AG10803 (cell line): ENCODE results near the gene BCL11A.
A peak's percentile ranks its signal among the peaks of the same experiment; 100 is the strongest.

ENCODE experiments used
- DNase-seq: peaks from one replicate; pipeline ENCODE4 v3.0.0; 2010; ENCODE audit warnings: low read depth
- H3K4me3 ChIP-seq: 2 replicates; pipeline ENCODE4 v1.5.1; 2011; ENCODE audit warnings: mild to moderate bottlenecking, low read length, control low read depth
- CTCF ChIP-seq: conservative IDR thresholded peaks from 2 replicates; pipeline ENCODE4 v1.5.1; 2011; ENCODE audit warnings: mild to moderate bottlenecking, low read length, control low read depth, inconsistent platforms

Gene BCL11A

GRCh38 chr2:60550178-60550983, 3.1 kb downstream of the BCL11A start:
- TF ChIP-seq CTCF: peak; percentile 69
- peak; percentile 84 for DNase-seq
- H3K4me3 ChIP-seq: peak overlapping the region; percentile 85

- DNase-seq: no peak
- peak overlapping the region; percentile 85 for H3K4me3 ChIP-seq
- TF ChIP-seq CTCF: no peak
Observed at GRCh38 chr2:60549928-60550177, 3.6 kb downstream of the BCL11A start.

- peak; percentile 22 for DNase-seq
- H3K4me3 ChIP-seq: peak overlapping the region; percentile 85
- no peak for TF ChIP-seq CTCF
Observed at GRCh38 chr2:60549238-60549927, 4.1 kb downstream of the BCL11A start.

- peak overlapping the region; percentile 85 for H3K4me3 ChIP-seq
- DNase-seq: no peak
- no peak for TF ChIP-seq CTCF
Observed at GRCh38 chr2:60548845-60549237, 4.6 kb downstream of the BCL11A start.

GRCh38 chr2:60548311-60548710, 5.1 kb downstream of the BCL11A start:
- TF ChIP-seq CTCF: no peak
- H3K4me3 ChIP-seq: no peak overlapping the region
- DNase-seq: no peak

GRCh38 chr2:60547841-60548240, 5.6 kb downstream of the BCL11A start:
- no peak for TF ChIP-seq CTCF
- no peak for DNase-seq
- H3K4me3 ChIP-seq: no peak overlapping the region
